Stimulated activated CD4-positive, alpha-beta T cell treated with anti-CD3 and anti-CD28 coated beads, Interleukin-2, amount 100 ng/mL, for 48 hours (primary cell): Measurements from ENCODE around the gene CMTM8.

ENCODE experiments used
- DNase-seq, 2 donors: peaks; one replicate each; pipeline ENCODE4 v3.0.0-alpha.2; 2020

CMTM8 gene

DNA sequence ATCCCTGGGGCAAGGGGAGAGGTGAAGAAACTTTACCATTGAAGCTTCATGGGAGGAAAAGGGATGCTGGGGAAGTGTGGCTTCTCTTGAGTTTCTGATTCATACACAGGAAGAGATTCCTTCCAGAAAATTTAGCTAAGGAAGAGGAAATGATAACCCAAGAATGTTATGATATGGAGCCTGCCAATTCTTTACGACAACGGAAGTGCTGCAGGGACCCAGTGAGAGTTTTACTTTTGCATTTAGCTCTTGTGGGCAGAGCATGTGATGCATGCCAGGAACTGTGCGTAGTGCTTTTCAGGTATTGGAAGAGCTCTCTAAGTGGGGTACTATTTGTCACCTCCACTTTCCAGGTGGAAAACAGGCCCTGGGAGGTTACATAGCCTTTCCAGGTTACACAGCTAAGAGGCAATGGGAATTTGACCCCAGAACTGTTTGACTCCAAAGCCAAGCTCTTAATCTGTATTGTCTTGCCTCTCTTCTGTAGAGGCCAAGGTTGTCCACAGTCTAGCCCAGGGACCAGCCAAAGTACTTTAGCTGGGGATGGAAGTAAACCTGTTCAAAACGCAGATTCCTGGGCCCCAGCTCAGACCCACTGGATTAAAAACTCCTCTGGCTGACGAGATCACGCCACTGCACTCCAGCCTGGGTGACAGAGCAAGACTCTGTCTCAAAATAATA is 176.2 kb downstream of the CMTM8 start:
- no peak for DNase-seq

- DNase-seq: no peak
Observed at GRCh38 chr3:32419742-32420125, 181.3 kb downstream of the CMTM8 start.
